Thoracic aorta (tissue), 2 donors: ENCODE data around the gene MED13L. TPM values are rescaled to one million over a fixed set of nuclear protein-coding genes. Genes with fewer than 3 reads are reported as not detected.

ENCODE experiments used
- ATAC-seq: fragments of 150-250 bp; one replicate; pipeline ENCODE4 v1.8.0; 2017; ENCODE audit warnings: low read depth; ENCODE audit not compliant: insufficient number of reproducible peaks, low FRiP score
- DNase-seq: peaks from one replicate; pipeline ENCODE4 v3.0.0-alpha.2; 2020; ENCODE audit warnings: low spot score
- H3K27ac ChIP-seq, 2 donors: fragments of 200-600 bp; sonication (generic); 1 replicate in 1 of 2; 2 replicates in 1 of 2; pipeline ENCODE4 v1.5.1; 2016; ENCODE audit warnings: mild to moderate bottlenecking in 2 of 2, moderate library complexity in 2 of 2
- H3K27me3 ChIP-seq: fragments of 200-600 bp; sonication (generic); replicated peaks from 2 replicates; pipeline ENCODE4 v1.6.0; 2016; ENCODE audit warnings: mild to moderate bottlenecking; ENCODE audit not compliant: insufficient read depth
- H3K36me3 ChIP-seq: fragments of 200-600 bp; sonication (generic); one replicate; pipeline ENCODE4 v1.5.1; 2016
- H3K4me1 ChIP-seq, 2 donors: fragments of 200-600 bp; sonication (generic); 1 replicate in 1 of 2; 2 replicates in 1 of 2; pipeline versions ENCODE4 v1.5.1 to v1.6.0; 2016; ENCODE audit warnings: low read depth in 2 of 2, mild to moderate bottlenecking in 1 of 2; ENCODE audit not compliant: control insufficient read depth in 1 of 2
- H3K4me3 ChIP-seq: fragments of 200-600 bp; sonication (generic); 2 replicates; pipeline ENCODE4 v1.5.1; 2016; ENCODE audit warnings: mild to moderate bottlenecking
- H3K9me3 ChIP-seq: fragments of 200-600 bp; sonication (generic); 2 replicates; pipeline ENCODE4 v1.5.1; 2016
- CTCF ChIP-seq: fragments of 200-600 bp; sonication (generic); IDR thresholded peaks from one replicate; pipeline ENCODE4 v1.5.1; 2019; ENCODE audit warnings: antibody characterized with exemption
- total RNA-seq, 2 donors: library from RNA; depleted of rRNA; stranded (reverse); fragments of >200 nt; gene quantifications; one replicate each; pipeline versions ENCODE4 v1.1.0 to v1.2.3, GENCODE V29; 2016

The MED13L gene
- total RNA-seq, 2 donors from 2014 or later = 186 to 221 TPM

GRCh38 chr12:115950959-115951358, 326.5 kb downstream of the MED13L start:
- H3K4me3 ChIP-seq = no peak overlapping the region
- no peak for TF ChIP-seq CTCF
- H3K4me1 ChIP-seq = no peaks in the 10 kb centered on the region
- no peak for ATAC-seq
- H3K27me3 ChIP-seq = no peaks in the 10 kb centered on the region
- DNase-seq = no peak
- no peaks in the 10 kb centered on the region for H3K9me3 ChIP-seq
- H3K36me3 ChIP-seq = peaks cover 3% of the 10 kb centered on the region
- no peak overlapping the region for H3K27ac ChIP-seq

- no peaks in the 10 kb centered on the region for H3K9me3 ChIP-seq
- peaks cover 3% of the 10 kb centered on the region for H3K36me3 ChIP-seq
- no peak overlapping the region for H3K27ac ChIP-seq
- no peak for ATAC-seq
- TF ChIP-seq CTCF = no peak
- no peak for DNase-seq
- no peaks in the 10 kb centered on the region for H3K27me3 ChIP-seq
- no peaks in the 10 kb centered on the region for H3K4me1 ChIP-seq
- H3K4me3 ChIP-seq = no peak overlapping the region
These were observed 327.8 kb downstream of the MED13L start for GRCh38 chr12:115949675-115950074.

- no peaks in the 10 kb centered on the region for H3K9me3 ChIP-seq
- no peaks in the 10 kb centered on the region for H3K4me1 ChIP-seq
- DNase-seq = no peak
- no peak for TF ChIP-seq CTCF
- no peak overlapping the region for H3K27ac ChIP-seq
- no peak overlapping the region for H3K4me3 ChIP-seq
- ATAC-seq = no peak
- peaks cover 3% of the 10 kb centered on the region for H3K36me3 ChIP-seq
- no peaks in the 10 kb centered on the region for H3K27me3 ChIP-seq
These were observed 329.8 kb downstream of the MED13L start for GRCh38 chr12:115947696-115948062.

GRCh38 chr12:115946867-115947695, 330.4 kb downstream of the MED13L start:
- H3K36me3 ChIP-seq = peaks cover 3% of the 10 kb centered on the region
- ATAC-seq (no peak), DNase-seq (no peak)
- no peaks in the 10 kb centered on the region for H3K27me3 ChIP-seq
- no peaks in the 10 kb centered on the region for H3K4me1 ChIP-seq
- no peaks in the 10 kb centered on the region for H3K9me3 ChIP-seq
- H3K27ac ChIP-seq = no peak overlapping the region
- TF ChIP-seq CTCF = no peak
- H3K4me3 ChIP-seq = no peak overlapping the region

GRCh38 chr12:115946092-115946491, 331.4 kb downstream of the MED13L start:
- no peak overlapping the region for H3K27ac ChIP-seq
- TF ChIP-seq CTCF = no peak
- ATAC-seq = no peak
- H3K36me3 ChIP-seq = peaks cover 3% of the 10 kb centered on the region
- H3K4me3 ChIP-seq = no peak overlapping the region
- H3K27me3 ChIP-seq = no peaks in the 10 kb centered on the region
- DNase-seq = no peak
- no peaks in the 10 kb centered on the region for H3K9me3 ChIP-seq
- no peaks in the 10 kb centered on the region for H3K4me1 ChIP-seq
